IMR-90 (cell line): ENCODE results near the gene IGDCC3. TPM values are rescaled to one million over a fixed set of nuclear protein-coding genes. Genes with fewer than 3 reads are reported as not detected.
A peak's percentile ranks its signal among the peaks of the same experiment; 100 is the strongest.

Experiments
- ATAC-seq: fragments of 200-7000 bp; cut with Tn5 transposase; 2 replicates; pipeline ENCODE4 v1.9.1; 2020; ENCODE audit warnings: low read depth, mild to moderate bottlenecking, moderate library complexity
- BruUV-seq: library from RNA; stranded (reverse); fragments of 400-500 nt; replicated peaks from 2 replicates; lab custom pipeline; 2021; lab: Mats Ljungman, UMichigan
- CTCF ChIA-PET: fragments of 300-600 bp; formaldehyde crosslinking; extraction: SDS; loops from one replicate; lab custom pipeline; 2021; ENCODE audit warnings: antibody characterized with exemption; lab: Yijun Ruan, JAX
- POLR2A ChIA-PET: fragments of 300-600 bp; sonication (Branson Sonifier 250); formaldehyde crosslinking; loops from one replicate; lab custom pipeline; 2022; ENCODE audit warnings: antibody characterized with exemption; ENCODE audit not compliant: unreplicated experiment; lab: Charles Lee
- DNase-seq: peaks from one replicate; pipeline ENCODE4 v3.0.0; 2013
- H2AFZ ChIP-seq: replicated peaks from 2 replicates; pipeline ENCODE3; 2013; ENCODE audit warnings: low read length, mild to moderate bottlenecking; ENCODE audit not compliant: poor library complexity
- H2AK5ac ChIP-seq: 2 replicates; pipeline ENCODE4 v1.6.1; 2013; ENCODE audit warnings: low read depth, low read length, inconsistent platforms
- H2AK9ac ChIP-seq: replicated peaks from 2 replicates; pipeline ENCODE3; 2013; ENCODE audit warnings: mild to moderate bottlenecking, low read depth, low read length, moderate library complexity; ENCODE audit not compliant: poor library complexity
- H2BK120ac ChIP-seq: 2 replicates; pipeline ENCODE4 v1.6.1; 2013; ENCODE audit warnings: low read depth, low read length, inconsistent platforms
- H2BK15ac ChIP-seq: 3 replicates; pipeline ENCODE4 v1.6.1; 2013; ENCODE audit warnings: low read depth, low read length, inconsistent platforms
- H2BK20ac ChIP-seq: 2 replicates; pipeline ENCODE4 v1.6.1; 2013; ENCODE audit warnings: low read depth, mild to moderate bottlenecking, inconsistent platforms, low read length, moderate library complexity
- H2BK5ac ChIP-seq: 2 replicates; pipeline ENCODE4 v1.6.1; 2013; ENCODE audit warnings: mild to moderate bottlenecking, low read depth, low read length, inconsistent platforms; ENCODE audit not compliant: poor library complexity, severe bottlenecking
- H3K14ac ChIP-seq: replicated peaks from 2 replicates; pipeline ENCODE4 v1.6.1; 2013; ENCODE audit warnings: low read depth, low read length, inconsistent platforms
- H3K18ac ChIP-seq: 2 replicates; pipeline ENCODE4 v1.6.1; 2013; ENCODE audit warnings: low read depth, low read length, control low read depth
- H3K23ac ChIP-seq: 2 replicates; pipeline ENCODE4 v1.6.1; 2013; ENCODE audit warnings: low read depth, low read length, inconsistent platforms
- H3K27ac ChIP-seq: 2 replicates; pipeline ENCODE4 v1.5.1; 2013; ENCODE audit warnings: mild to moderate bottlenecking, control low read depth, low read length; ENCODE audit not compliant: insufficient read depth
- H3K27me3 ChIP-seq: 2 replicates; pipeline ENCODE4 v1.6.1; 2013; ENCODE audit warnings: low read length; ENCODE audit not compliant: control insufficient read depth, insufficient read depth
- H3K36me3 ChIP-seq: 2 replicates; pipeline ENCODE4 v1.6.1; 2013; ENCODE audit warnings: low read length, mixed read lengths; ENCODE audit not compliant: control insufficient read depth, insufficient read depth
- H3K4ac ChIP-seq: 2 replicates; pipeline ENCODE4 v1.6.1; 2013; ENCODE audit warnings: low read depth, low read length, inconsistent platforms
- H3K4me1 ChIP-seq: 2 replicates; pipeline ENCODE4 v1.6.1; 2013; ENCODE audit warnings: low read length, mixed read lengths; ENCODE audit not compliant: control insufficient read depth, insufficient read depth
- H3K4me2 ChIP-seq: 2 replicates; pipeline ENCODE4 v1.6.1; 2013; ENCODE audit warnings: low read depth, mild to moderate bottlenecking, control low read depth, low read length, moderate library complexity
- H3K4me3 ChIP-seq: 2 replicates; pipeline ENCODE4 v1.5.1; 2013; ENCODE audit warnings: low read depth, mild to moderate bottlenecking, control low read depth, low read length, moderate library complexity; ENCODE audit not compliant: insufficient read depth
- H3K56ac ChIP-seq: 2 replicates; pipeline ENCODE4 v1.6.1; 2013; ENCODE audit warnings: low read length, inconsistent platforms; ENCODE audit not compliant: insufficient read depth; ENCODE audit errors: extremely low read depth
- H3K79me1 ChIP-seq, 2 experiments: 2 replicates each; pipeline ENCODE4 v1.6.1; 2013; ENCODE audit warnings: low read length in 2 of 2, inconsistent platforms in 1 of 2, low read depth in 1 of 2
- H3K9ac ChIP-seq: 2 replicates; pipeline ENCODE4 v1.6.1; 2013; ENCODE audit warnings: low read depth, low read length, control low read depth
- H3K9me1 ChIP-seq: 2 replicates; pipeline ENCODE4 v1.6.1; 2013; ENCODE audit warnings: low read length, inconsistent platforms; ENCODE audit not compliant: insufficient read depth
- H3K9me3 ChIP-seq: 2 replicates; pipeline ENCODE4 v1.6.1; 2013; ENCODE audit warnings: low read length; ENCODE audit not compliant: control insufficient read depth, insufficient read depth
- H4K20me1 ChIP-seq: 2 replicates; pipeline ENCODE4 v1.6.1; 2013; ENCODE audit warnings: low read length, inconsistent platforms; ENCODE audit not compliant: insufficient read depth
- H4K5ac ChIP-seq: 2 replicates; pipeline ENCODE4 v1.6.1; 2013; ENCODE audit warnings: mild to moderate bottlenecking, low read depth, low read length, control low read depth
- H4K8ac ChIP-seq, 2 experiments: 2 replicates each; pipeline ENCODE4 v1.6.1; 2013; ENCODE audit warnings: low read depth in 2 of 2, low read length in 2 of 2, control low read depth in 1 of 2, inconsistent platforms in 1 of 2
- H4K91ac ChIP-seq: 2 replicates; pipeline ENCODE4 v1.6.1; 2013; ENCODE audit warnings: low read depth, low read length, inconsistent platforms; ENCODE audit not compliant: insufficient read depth
- BHLHE40 ChIP-seq: fragments of 150-350 bp; IDR thresholded peaks from 2 replicates; pipeline ENCODE4 v1.6.1; 2016; ENCODE audit warnings: mild to moderate bottlenecking, low read depth, low read length
- CEBPB ChIP-seq: IDR thresholded peaks from 2 replicates; pipeline ENCODE4 v1.6.1; 2012; ENCODE audit warnings: low read depth, low read length, improper control_type of control experiment
- CHD1 ChIP-seq: IDR thresholded peaks from 2 replicates; pipeline ENCODE4 v1.6.1; 2012; ENCODE audit warnings: low read depth, low read length, improper control_type of control experiment
- CTCF ChIP-seq: conservative IDR thresholded peaks from 2 replicates; pipeline ENCODE4 v1.5.1; 2012; ENCODE audit warnings: mild to moderate bottlenecking, low read depth, low read length, improper control_type of control experiment
- ELK1 ChIP-seq: fragments of 150-350 bp; IDR thresholded peaks from 2 replicates; pipeline ENCODE4 v1.6.1; 2016; ENCODE audit warnings: low read depth, mild to moderate bottlenecking, low read length, moderate library complexity, borderline replicate concordance
- FOS ChIP-seq: fragments of 150-350 bp; IDR thresholded peaks from 2 replicates; pipeline ENCODE4 v1.6.1; 2016; ENCODE audit warnings: low read depth, low read length
- MAFK ChIP-seq: IDR thresholded peaks from 2 replicates; pipeline ENCODE4 v1.6.1; 2012; ENCODE audit warnings: low read depth, low read length, improper control_type of control experiment
- MAZ ChIP-seq: IDR thresholded peaks from 2 replicates; pipeline ENCODE4 v1.6.1; 2012; ENCODE audit warnings: low read depth, mild to moderate bottlenecking, low read length, improper control_type of control experiment, moderate library complexity, borderline replicate concordance
- MXI1 ChIP-seq: IDR thresholded peaks from 2 replicates; pipeline ENCODE4 v1.6.1; 2012; ENCODE audit warnings: low read depth, mild to moderate bottlenecking, low read length, moderate library complexity, borderline replicate concordance
- NFE2L2 ChIP-seq: fragments of 150-350 bp; IDR thresholded peaks from 2 replicates; pipeline ENCODE4 v1.6.1; 2016; ENCODE audit warnings: low read depth, mild to moderate bottlenecking, low read length
- POLR2A ChIP-seq: IDR thresholded peaks from 2 replicates; pipeline ENCODE4 v1.6.1; 2012; ENCODE audit warnings: mild to moderate bottlenecking, low read depth, low read length
- RAD21 ChIP-seq: IDR thresholded peaks from 2 replicates; pipeline ENCODE4 v1.6.1; 2012; ENCODE audit warnings: low read length, improper control_type of control experiment
- RCOR1 ChIP-seq: IDR thresholded peaks from 2 replicates; pipeline ENCODE4 v1.6.1; 2012; ENCODE audit warnings: mild to moderate bottlenecking, low read length, improper control_type of control experiment; ENCODE audit not compliant: insufficient replicate concordance
- RFX5 ChIP-seq: IDR thresholded peaks from 2 replicates; pipeline ENCODE4 v1.8.0; 2012; ENCODE audit warnings: low read depth, mild to moderate bottlenecking, low read length, moderate library complexity
- SMC3 ChIP-seq: fragments of 150-350 bp; IDR thresholded peaks from 2 replicates; pipeline ENCODE4 v1.6.1; 2016; ENCODE audit warnings: low read depth, mild to moderate bottlenecking, antibody characterized with exemption, low read length, moderate library complexity
- USF2 ChIP-seq: fragments of 150-350 bp; IDR thresholded peaks from 2 replicates; pipeline ENCODE4 v1.6.1; 2017; ENCODE audit warnings: mild to moderate bottlenecking, antibody characterized with exemption, low read length, low read depth
- WGBS, 2 experiments: methylation state at CpG; one replicate each; pipeline versions ENCODE4 v1.1.5 to v1.1.7; 2013; ENCODE audit warnings: missing lambda C conversion rate in 2 of 2; ENCODE audit not compliant: insufficient read length in 1 of 2; ENCODE audit errors: extremely low coverage in 2 of 2; 5-methylcytosine and 5-hydroxymethylcytosine counted together
- dilution Hi-C: fragments of 300-500 bp; cut with HindIII; formaldehyde crosslinking; loops from one replicate; pipeline ENCODE4 v1.14.3; 2018; ENCODE audit warnings: low sequenced_read_pairs; ENCODE audit not compliant: unreplicated experiment
- in situ Hi-C: fragments of 300-500 bp; cut with MboI; formaldehyde crosslinking; loops from 3 replicates; pipeline ENCODE4 v1.14.3; 2019; ENCODE audit warnings: low sequenced_read_pairs, inconsistent platforms, mixed read lengths
- intact Hi-C: fragments of 100-400 bp; cut with micrococcal nuclease; formaldehyde crosslinking; loops from 2 replicates; pipeline ENCODE4 v1.10.0; 2022
- polyA plus RNA-seq, 3 experiments: library from polyadenylated mRNA; depleted of rRNA; stranded (reverse); fragments of >200 nt; gene quantifications; 2 replicates each; pipeline ENCODE4 v1.2.3, GENCODE V29; 2012; ENCODE audit warnings: low replicate concordance in 1 of 3
- total RNA-seq: library from RNA; depleted of rRNA; stranded (reverse); fragments of >200 nt; gene quantifications from 2 replicates; pipeline ENCODE4 v1.2.3, GENCODE V29; 2012

IGDCC3 gene
- total and polyA plus RNA-seq, 2 of the 4 experiments (the other 2 are of a cell fraction): 0.18 to 0.19 TPM

GRCh38 chr15:65344914-65345275 is 32.9 kb downstream of the IGDCC3 start:
- BruUV-seq: no TSS peak
- CTCF ChIA-PET: no interaction called here
- no peak for TF ChIP-seq CTCF
- TF ChIP-seq CHD1: no peak
- TF ChIP-seq SMC3: no peak
- no peak for TF ChIP-seq MAZ
- no peak for TF ChIP-seq MAFK
- no peak for TF ChIP-seq CEBPB
- no peak for TF ChIP-seq FOS
- TF ChIP-seq NFE2L2: no peak
- no peak for TF ChIP-seq POLR2A
- no peak for TF ChIP-seq RFX5
- TF ChIP-seq RAD21: no peak
- TF ChIP-seq RCOR1: no peak
- no peak for TF ChIP-seq USF2
- no peak for TF ChIP-seq BHLHE40
- no peak for TF ChIP-seq MXI1
- TF ChIP-seq ELK1: no peak
- Histone ChIP-seq H3K9ac (no peak overlapping the region), H2BK5ac (no peak overlapping the region), H4K5ac (no peak overlapping the region), H4K8ac (no peak overlapping the region), H3K4me1 (no peaks in the 10 kb centered on the region), H4K91ac (no peak overlapping the region), H2AK5ac (no peak overlapping the region), H3K4ac (no peak overlapping the region), H3K4me3 (no peak overlapping the region), H4K20me1 (no peaks in the 10 kb centered on the region), H2AK9ac (no peak overlapping the region), H3K27ac (no peak overlapping the region), H3K9me1 (no peaks in the 10 kb centered on the region; the same call in 1 of the 2 replicates), H3K79me1 (no peaks in the 10 kb centered on the region), H3K4me2 (no peak overlapping the region), H3K23ac (no peak overlapping the region), H2BK120ac (no peak overlapping the region), H3K27me3 (peaks cover 58% of the 10 kb centered on the region), H3K18ac (no peak overlapping the region), H3K14ac (no peak overlapping the region), H2BK15ac (no peak overlapping the region), H3K9me3 (no peaks in the 10 kb centered on the region), H2BK20ac (no peak overlapping the region), H3K56ac (no peak overlapping the region), H3K36me3 (no peaks in the 10 kb centered on the region), H2AFZ (no peak overlapping the region)
- POLR2A ChIA-PET: no interaction called here
- in situ Hi-C loops (no loop called here), intact Hi-C loops (no loop called here), dilution Hi-C loops (no loop called here)
- WGBS, 2 experiments: no CpG with 5 or more reads among the region's 2 CpGs
- ATAC-seq (no peak), DNase-seq (peak; percentile 12)
